GM19193 (cell line): ENCODE data around the gene MOB3A.

ENCODE experiments used
- POLR2A ChIP-seq: IDR thresholded peaks from 4 replicates; pipeline ENCODE4 v1.6.1; 2011; ENCODE audit not compliant: insufficient read depth, insufficient read length; ENCODE audit errors: extremely low read depth

MOB3A gene

GRCh38 chr19:2096034-2096479 lies at the start of gene MOB3A:
MOB3A (minus strand) TSS chr19:2096326; CDS start chr19:2078560, 17,766 bp downstream.
- TF ChIP-seq POLR2A = peak; percentile 69

- no peak for TF ChIP-seq POLR2A
Observed at GRCh38 chr19:2145831-2146241, 49.7 kb upstream of the MOB3A start.

- TF ChIP-seq POLR2A = no peak
Observed at GRCh38 chr19:2144190-2144589, 48.1 kb upstream of the MOB3A start.

GRCh38 chr19:2142173-2142829 lies 46.2 kb upstream of the MOB3A start:
- no peak for TF ChIP-seq POLR2A

- TF ChIP-seq POLR2A = no peak
Observed at GRCh38 chr19:2140138-2140569, 44.0 kb upstream of the MOB3A start.

- no peak for TF ChIP-seq POLR2A
Observed at GRCh38 chr19:2139385-2140137, 43.4 kb upstream of the MOB3A start.

- TF ChIP-seq POLR2A = no peak
Observed at GRCh38 chr19:2138061-2138728, 42.1 kb upstream of the MOB3A start.

- TF ChIP-seq POLR2A = no peak
Observed at GRCh38 chr19:2136796-2137195, 40.7 kb upstream of the MOB3A start.

GRCh38 chr19:2135474-2136402 lies 39.6 kb upstream of the MOB3A start:
- no peak for TF ChIP-seq POLR2A

GRCh38 chr19:2132731-2133490 lies 36.8 kb upstream of the MOB3A start:
- no peak for TF ChIP-seq POLR2A

- no peak for TF ChIP-seq POLR2A
Observed at GRCh38 chr19:2132191-2132590, 36.1 kb upstream of the MOB3A start.

- TF ChIP-seq POLR2A = no peak
Observed at GRCh38 chr19:2129892-2130770, 34.0 kb upstream of the MOB3A start.

GRCh38 chr19:2129486-2129885 lies 33.4 kb upstream of the MOB3A start:
- TF ChIP-seq POLR2A = no peak
